Astrocyte (in vitro differentiated cells and primary cell): ENCODE measurements around the gene CREB5. TPM values are rescaled to one million over a fixed set of nuclear protein-coding genes. Genes with fewer than 3 reads are reported as not detected.
A peak's percentile ranks its signal among the peaks of the same experiment; 100 is the strongest.

Source experiments
- DNase-seq: peaks from one replicate; pipeline ENCODE4 v3.0.0-alpha.2; 2010; ENCODE audit warnings: low read depth
- FAIRE-seq: peaks from 2 replicates; lab custom pipeline; 2011; peaks lifted over from hg19 to GRCh38; lab: Jason Lieb, UNC
- H2AFZ ChIP-seq: 2 replicates; pipeline ENCODE4 v1.6.0; 2012; ENCODE audit warnings: low read depth, low read length, inconsistent platforms
- H3K27ac ChIP-seq: 2 replicates; pipeline ENCODE4 v1.5.1; 2011; ENCODE audit warnings: low read depth, low read length, inconsistent platforms
- H3K27me3 ChIP-seq: 2 replicates; pipeline ENCODE4 v1.6.0; 2011; ENCODE audit warnings: low read length, inconsistent platforms; ENCODE audit not compliant: insufficient read depth
- H3K36me3 ChIP-seq: 2 replicates; pipeline ENCODE4 v1.5.1; 2011; ENCODE audit warnings: low read length, inconsistent platforms; ENCODE audit not compliant: insufficient read depth
- H3K4me1 ChIP-seq: 2 replicates; pipeline ENCODE4 v1.5.1; 2011; ENCODE audit warnings: low read length, inconsistent platforms; ENCODE audit not compliant: insufficient read depth
- H3K4me2 ChIP-seq: 2 replicates; pipeline ENCODE4 v1.6.0; 2012; ENCODE audit warnings: low read length, inconsistent platforms
- H3K4me3 ChIP-seq: 2 replicates; pipeline ENCODE4 v1.5.1; 2011; ENCODE audit warnings: low read depth, mild to moderate bottlenecking, low read length, inconsistent platforms; ENCODE audit not compliant: insufficient read depth
- H3K79me2 ChIP-seq: 2 replicates; pipeline ENCODE4 v1.6.0; 2012; ENCODE audit warnings: mild to moderate bottlenecking, low read length, inconsistent platforms; ENCODE audit not compliant: insufficient read depth
- H3K9ac ChIP-seq: 2 replicates; pipeline ENCODE4 v1.6.0; 2012; ENCODE audit warnings: mild to moderate bottlenecking, low read length, inconsistent platforms
- H3K9me3 ChIP-seq: 2 replicates; pipeline ENCODE4 v1.5.1; 2012; ENCODE audit warnings: low read depth, mild to moderate bottlenecking, low read length, inconsistent platforms; ENCODE audit not compliant: insufficient read depth
- H4K20me1 ChIP-seq: 2 replicates; pipeline ENCODE4 v1.6.0; 2012; ENCODE audit warnings: low read length, inconsistent platforms; ENCODE audit not compliant: insufficient read depth
- H3K27ac Mint-ChIP-seq: one replicate; pipeline ENCODE4 v1.8.0; 2021; ENCODE audit warnings: mild to moderate bottlenecking, mixed read lengths; ENCODE audit not compliant: unreplicated experiment
- H3K27me3 Mint-ChIP-seq: one replicate; pipeline ENCODE4 v1.8.0; 2021; ENCODE audit warnings: low read depth, mixed read lengths; ENCODE audit not compliant: unreplicated experiment
- H3K36me3 Mint-ChIP-seq: one replicate; pipeline ENCODE4 v1.8.0; 2021; ENCODE audit warnings: low read depth, mixed read lengths; ENCODE audit not compliant: unreplicated experiment
- H3K4me1 Mint-ChIP-seq: one replicate; pipeline ENCODE4 v1.8.0; 2021; ENCODE audit warnings: low read depth, mixed read lengths; ENCODE audit not compliant: unreplicated experiment
- H3K4me3 Mint-ChIP-seq: one replicate; pipeline ENCODE4 v1.8.0; 2021; ENCODE audit warnings: mild to moderate bottlenecking, moderate library complexity, mixed read lengths; ENCODE audit not compliant: unreplicated experiment
- H3K9me3 Mint-ChIP-seq: one replicate; pipeline ENCODE4 v1.8.0; 2021; ENCODE audit warnings: mild to moderate bottlenecking, mixed read lengths; ENCODE audit not compliant: unreplicated experiment
- EZH2 ChIP-seq: IDR thresholded peaks from 2 replicates; pipeline ENCODE4 v1.6.1; 2012; ENCODE audit warnings: mild to moderate bottlenecking, low read length, inconsistent platforms; ENCODE audit not compliant: insufficient read depth
- total RNA-seq: library from RNA; stranded (reverse); gene quantifications from 2 replicates; pipeline ENCODE4 v1.2.1, GENCODE V29; 2021
- TF ChIP-seq, protein P1 (sequence below): IDR thresholded peaks from 2 replicates; pipeline ENCODE4 v1.5.1; 2011; ENCODE audit warnings: low read depth, mild to moderate bottlenecking, inconsistent platforms, low read length, moderate library complexity; ENCODE audit not compliant: insufficient read depth

Gene CREB5
- total RNA-seq, 1 donor from 2014 or later: 25.4 TPM

DNA sequence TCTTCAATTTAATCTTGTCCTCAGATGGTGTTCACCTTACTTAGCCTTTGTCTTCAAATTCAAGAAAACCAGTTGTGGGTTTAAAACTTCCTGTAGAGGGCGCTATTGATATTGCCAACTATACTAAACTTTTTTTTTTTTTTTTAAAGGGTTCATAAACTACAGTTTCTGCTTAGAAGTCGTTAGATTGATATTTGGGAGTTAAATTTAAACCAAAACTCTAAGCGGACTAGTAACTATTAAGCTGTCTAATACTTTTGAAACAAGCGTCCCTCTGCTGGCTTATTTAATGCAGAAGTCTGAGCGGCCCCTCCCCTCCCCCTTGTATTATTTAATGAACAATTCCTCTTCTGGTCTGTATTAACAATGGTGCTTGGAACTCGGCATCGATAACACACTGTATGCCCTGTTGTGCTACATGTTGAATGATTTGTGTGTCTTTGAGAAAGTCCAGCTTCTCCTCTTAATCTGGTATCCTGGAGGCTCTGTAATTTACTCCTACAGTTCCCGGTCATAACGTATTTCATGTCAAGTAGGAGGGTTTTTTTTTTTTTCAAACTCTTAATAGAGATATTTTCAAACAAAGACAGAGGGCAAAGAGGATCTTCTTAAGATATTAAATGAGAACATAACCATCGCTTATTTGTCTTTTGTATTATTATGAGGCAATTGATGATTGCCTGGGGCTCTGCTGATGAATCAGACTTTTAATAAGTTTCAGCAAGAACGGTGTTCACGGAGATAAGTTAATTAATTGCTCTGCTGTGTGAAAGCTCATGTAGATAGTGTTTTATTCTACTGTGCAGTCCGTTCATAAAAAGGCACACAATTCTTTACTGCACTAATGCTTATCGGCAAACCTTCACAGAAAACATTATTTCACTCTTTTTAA, 22.6 kb upstream of the CREB5 start:
- Histone ChIP-seq H3K79me2 (no peaks in the 10 kb centered on the region), H3K27ac (no peak overlapping the region), H3K4me3 (peak overlapping the region; percentile 61), H3K27me3 (peaks cover 10% of the 10 kb centered on the region), H3K4me1 (peaks cover 2% of the 10 kb centered on the region), H3K36me3 (no peaks in the 10 kb centered on the region), H3K9ac (peak overlapping the region; percentile 76), H3K4me2 (peak overlapping the region; percentile 88), H4K20me1 (no peaks in the 10 kb centered on the region), H2AFZ (peak overlapping the region; percentile 68), H3K9me3 (no peaks in the 10 kb centered on the region)
- TF ChIP-seq EZH2: no peak
- TF ChIP-seq, protein P1, sequence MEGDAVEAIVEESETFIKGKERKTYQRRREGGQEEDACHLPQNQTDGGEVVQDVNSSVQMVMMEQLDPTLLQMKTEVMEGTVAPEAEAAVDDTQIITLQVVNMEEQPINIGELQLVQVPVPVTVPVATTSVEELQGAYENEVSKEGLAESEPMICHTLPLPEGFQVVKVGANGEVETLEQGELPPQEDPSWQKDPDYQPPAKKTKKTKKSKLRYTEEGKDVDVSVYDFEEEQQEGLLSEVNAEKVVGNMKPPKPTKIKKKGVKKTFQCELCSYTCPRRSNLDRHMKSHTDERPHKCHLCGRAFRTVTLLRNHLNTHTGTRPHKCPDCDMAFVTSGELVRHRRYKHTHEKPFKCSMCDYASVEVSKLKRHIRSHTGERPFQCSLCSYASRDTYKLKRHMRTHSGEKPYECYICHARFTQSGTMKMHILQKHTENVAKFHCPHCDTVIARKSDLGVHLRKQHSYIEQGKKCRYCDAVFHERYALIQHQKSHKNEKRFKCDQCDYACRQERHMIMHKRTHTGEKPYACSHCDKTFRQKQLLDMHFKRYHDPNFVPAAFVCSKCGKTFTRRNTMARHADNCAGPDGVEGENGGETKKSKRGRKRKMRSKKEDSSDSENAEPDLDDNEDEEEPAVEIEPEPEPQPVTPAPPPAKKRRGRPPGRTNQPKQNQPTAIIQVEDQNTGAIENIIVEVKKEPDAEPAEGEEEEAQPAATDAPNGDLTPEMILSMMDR: peak; percentile 82
- Mint-ChIP-seq H3K4me3 (peak overlapping the region; percentile 77), H3K27me3 (peaks cover 5% of the 10 kb centered on the region), H3K27ac (no peak overlapping the region), H3K4me1 (no peaks in the 10 kb centered on the region), H3K36me3 (no peaks in the 10 kb centered on the region), H3K9me3 (no peaks in the 10 kb centered on the region)
- DNase-seq: peak; percentile 52
- no peak for FAIRE-seq

GRCh38 chr7:28390426-28390825, 21.9 kb upstream of the CREB5 start:
- Histone ChIP-seq H2AFZ (no peak overlapping the region), H3K4me1 (peaks cover 2% of the 10 kb centered on the region), H3K79me2 (no peaks in the 10 kb centered on the region), H3K36me3 (no peaks in the 10 kb centered on the region), H3K4me2 (peak overlapping the region; percentile 88), H3K9ac (peak overlapping the region; percentile 76), H3K4me3 (peak overlapping the region; percentile 61), H3K27me3 (peaks cover 14% of the 10 kb centered on the region), H3K27ac (no peak overlapping the region), H3K9me3 (no peaks in the 10 kb centered on the region), H4K20me1 (no peaks in the 10 kb centered on the region)
- no peak for FAIRE-seq
- TF ChIP-seq EZH2: no peak
- TF ChIP-seq, protein P1: no peak
- no peak overlapping the region for H3K27ac Mint-ChIP-seq
- H3K27me3 Mint-ChIP-seq: peaks cover 5% of the 10 kb centered on the region
- H3K4me1 Mint-ChIP-seq: no peaks in the 10 kb centered on the region
- no peaks in the 10 kb centered on the region for H3K36me3 Mint-ChIP-seq
- no peaks in the 10 kb centered on the region for H3K9me3 Mint-ChIP-seq
- no peak for DNase-seq
- no peak overlapping the region for H3K4me3 Mint-ChIP-seq

GRCh38 chr7:28392289-28392688, 20.0 kb upstream of the CREB5 start:
- no peak overlapping the region for H3K4me2 ChIP-seq
- no peak overlapping the region for H3K4me3 ChIP-seq
- H3K36me3 ChIP-seq: no peaks in the 10 kb centered on the region
- FAIRE-seq (no peak), DNase-seq (no peak)
- no peak overlapping the region for H2AFZ ChIP-seq
- peaks cover 14% of the 10 kb centered on the region for H3K27me3 ChIP-seq
- Mint-ChIP-seq H3K27me3 (peaks cover 5% of the 10 kb centered on the region), H3K4me3 (no peak overlapping the region), H3K27ac (no peak overlapping the region), H3K36me3 (no peaks in the 10 kb centered on the region), H3K9me3 (no peaks in the 10 kb centered on the region), H3K4me1 (no peaks in the 10 kb centered on the region)
- H3K27ac ChIP-seq: no peak overlapping the region
- H4K20me1 ChIP-seq: no peaks in the 10 kb centered on the region
- H3K9me3 ChIP-seq: no peaks in the 10 kb centered on the region
- TF ChIP-seq EZH2: no peak
- TF ChIP-seq, protein P1: no peak
- H3K4me1 ChIP-seq: peaks cover 2% of the 10 kb centered on the region
- H3K9ac ChIP-seq: no peak overlapping the region
- no peaks in the 10 kb centered on the region for H3K79me2 ChIP-seq
